Measurements from ENCODE around the gene TNNC1. TPM values are rescaled to one million over a fixed set of nuclear protein-coding genes. Genes with fewer than 3 reads are reported as not detected.

The TNNC1 gene
- total RNA-seq, 1 donor from 2014 or later, result 88.9 TPM

DNA sequence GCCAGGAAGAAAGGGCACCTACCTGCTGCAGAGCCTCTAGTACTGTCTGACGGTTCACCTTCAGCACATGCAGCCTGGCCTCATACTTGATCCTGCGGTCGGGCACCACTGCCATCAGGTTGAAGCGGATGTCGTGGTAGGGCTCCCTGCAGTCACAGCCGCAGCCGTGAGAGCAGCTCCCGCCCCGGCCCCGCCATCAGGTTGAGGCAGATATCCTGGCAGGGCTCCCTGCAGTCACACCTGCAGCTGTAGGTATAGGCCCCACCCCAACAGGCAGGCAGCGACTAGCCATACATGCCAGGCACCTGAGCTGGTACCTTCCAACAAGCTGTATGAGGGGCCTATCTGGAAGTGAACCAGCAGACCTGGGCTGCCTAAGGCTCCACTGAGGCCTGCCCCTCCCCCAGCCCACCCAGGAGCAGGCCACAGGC is 47.6 kb downstream of the TNNC1 start:
- TF ChIP-seq, protein P1, sequence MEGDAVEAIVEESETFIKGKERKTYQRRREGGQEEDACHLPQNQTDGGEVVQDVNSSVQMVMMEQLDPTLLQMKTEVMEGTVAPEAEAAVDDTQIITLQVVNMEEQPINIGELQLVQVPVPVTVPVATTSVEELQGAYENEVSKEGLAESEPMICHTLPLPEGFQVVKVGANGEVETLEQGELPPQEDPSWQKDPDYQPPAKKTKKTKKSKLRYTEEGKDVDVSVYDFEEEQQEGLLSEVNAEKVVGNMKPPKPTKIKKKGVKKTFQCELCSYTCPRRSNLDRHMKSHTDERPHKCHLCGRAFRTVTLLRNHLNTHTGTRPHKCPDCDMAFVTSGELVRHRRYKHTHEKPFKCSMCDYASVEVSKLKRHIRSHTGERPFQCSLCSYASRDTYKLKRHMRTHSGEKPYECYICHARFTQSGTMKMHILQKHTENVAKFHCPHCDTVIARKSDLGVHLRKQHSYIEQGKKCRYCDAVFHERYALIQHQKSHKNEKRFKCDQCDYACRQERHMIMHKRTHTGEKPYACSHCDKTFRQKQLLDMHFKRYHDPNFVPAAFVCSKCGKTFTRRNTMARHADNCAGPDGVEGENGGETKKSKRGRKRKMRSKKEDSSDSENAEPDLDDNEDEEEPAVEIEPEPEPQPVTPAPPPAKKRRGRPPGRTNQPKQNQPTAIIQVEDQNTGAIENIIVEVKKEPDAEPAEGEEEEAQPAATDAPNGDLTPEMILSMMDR (IDR thresholded peaks at IDR 0.05), result no peak
- no peaks in the 10 kb centered on the region for H3K9me3 ChIP-seq
- peaks cover 18% of the 10 kb centered on the region for H3K4me1 ChIP-seq
- H3K4me3 ChIP-seq, result no peak overlapping the region
- H3K36me3 ChIP-seq, result peaks cover 74% of the 10 kb centered on the region
- H3K27ac ChIP-seq, result no peak overlapping the region
- H3K27me3 ChIP-seq, result no peaks in the 10 kb centered on the region
- intact Hi-C loops (cut with DNase I), result no loop called here
- no peak for ATAC-seq
- DNase-seq, result peak; percentile 53

DNA sequence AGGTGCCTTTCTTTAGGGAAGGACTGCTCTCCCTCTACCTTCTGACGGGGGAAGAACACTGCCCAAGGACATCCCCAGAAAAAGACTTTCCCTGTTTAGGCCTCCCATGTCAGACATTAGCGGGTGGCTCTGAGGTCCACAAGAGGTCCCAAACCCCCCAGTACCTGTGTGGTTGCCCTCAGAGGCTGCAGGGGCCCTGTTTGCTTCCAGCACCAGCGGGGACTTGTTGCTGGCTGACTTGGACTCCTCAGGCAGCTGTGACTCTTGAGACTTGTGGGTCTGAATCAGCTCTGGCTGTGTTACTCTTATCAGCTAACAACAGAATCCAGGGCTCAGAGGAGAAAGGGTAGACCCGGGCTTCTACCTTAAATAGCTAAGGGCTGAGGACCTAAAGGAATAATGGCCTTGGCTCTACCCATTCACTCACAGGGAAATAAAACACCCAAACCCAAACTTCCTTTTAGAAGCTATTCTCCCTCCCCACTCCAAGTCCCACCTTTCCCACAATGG is 48.2 kb downstream of the TNNC1 start:
- intact Hi-C loops (cut with DNase I), result no loop called here

DNA sequence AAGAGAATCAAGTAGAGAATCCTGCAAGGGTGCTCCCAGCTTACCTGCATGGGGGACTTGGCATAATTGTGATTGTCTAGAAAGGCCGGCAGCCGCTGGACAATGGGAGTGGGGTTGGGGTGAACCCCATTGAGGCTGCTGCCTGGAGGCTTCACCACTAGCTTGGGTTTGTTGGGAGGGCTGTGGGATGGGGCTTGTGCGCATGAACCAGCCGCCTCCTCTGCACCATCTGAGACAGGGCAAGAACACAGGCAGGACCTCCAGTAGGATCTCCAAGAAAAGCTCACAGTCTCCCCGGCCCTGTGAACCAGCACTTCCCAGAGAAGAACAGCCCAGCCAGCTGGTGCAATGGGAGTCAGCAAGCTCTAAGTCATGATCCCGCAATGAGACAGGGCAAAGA is 48.8 kb downstream of the TNNC1 start:
- intact Hi-C loops (cut with DNase I), result no loop called here

More for the DNA sequence above, 48.2 kb downstream of the TNNC1 start:
- Histone ChIP-seq H3K27ac (no peak overlapping the region), H3K4me1 (peaks cover 18% of the 10 kb centered on the region), H3K4me3 (no peak overlapping the region), H3K36me3 (peaks cover 80% of the 10 kb centered on the region), H3K9me3 (no peaks in the 10 kb centered on the region), H3K27me3 (no peaks in the 10 kb centered on the region)
- DNase-seq (peak; percentile 27), ATAC-seq (no peak)
- TF ChIP-seq, protein P1 (IDR thresholded peaks at IDR 0.05), result no peak

DNA sequence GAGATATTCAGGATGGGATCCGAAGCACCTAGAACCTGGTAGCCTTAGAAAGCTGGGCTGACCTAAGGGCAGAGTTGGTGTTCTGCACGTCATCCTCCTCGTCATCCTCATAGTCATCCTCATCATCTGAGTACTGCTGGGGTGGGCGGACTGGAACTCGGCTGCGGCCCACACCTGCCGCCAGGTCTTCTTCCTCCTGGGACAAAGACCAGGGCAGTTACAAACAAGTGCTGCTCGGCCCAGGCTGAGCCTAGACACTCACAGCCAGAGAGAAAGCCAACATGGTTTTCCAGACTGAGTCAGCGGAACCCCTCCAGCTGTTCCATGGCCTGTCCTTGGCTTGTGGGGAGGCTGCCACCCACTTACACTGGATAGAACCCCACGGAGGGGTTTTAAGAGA is 49.5 kb downstream of the TNNC1 start:
- ATAC-seq (no peak), DNase-seq (peak; percentile 42)
- TF ChIP-seq, protein P1 (IDR thresholded peaks at IDR 0.05), result no peak
- Histone ChIP-seq H3K27me3 (no peaks in the 10 kb centered on the region), H3K9me3 (no peaks in the 10 kb centered on the region), H3K4me3 (no peak overlapping the region), H3K36me3 (peaks cover 80% of the 10 kb centered on the region), H3K27ac (no peak overlapping the region), H3K4me1 (peaks cover 18% of the 10 kb centered on the region)
- intact Hi-C loops (cut with DNase I), result no loop called here

More for the DNA sequence above, 48.8 kb downstream of the TNNC1 start:
- Histone ChIP-seq H3K4me1 (peaks cover 18% of the 10 kb centered on the region), H3K4me3 (no peak overlapping the region), H3K9me3 (no peaks in the 10 kb centered on the region), H3K27me3 (no peaks in the 10 kb centered on the region), H3K36me3 (peaks cover 80% of the 10 kb centered on the region), H3K27ac (no peak overlapping the region)
- TF ChIP-seq, protein P1 (IDR thresholded peaks at IDR 0.05), result no peak
- peak; percentile 59 for DNase-seq
- no peak for ATAC-seq

DNA sequence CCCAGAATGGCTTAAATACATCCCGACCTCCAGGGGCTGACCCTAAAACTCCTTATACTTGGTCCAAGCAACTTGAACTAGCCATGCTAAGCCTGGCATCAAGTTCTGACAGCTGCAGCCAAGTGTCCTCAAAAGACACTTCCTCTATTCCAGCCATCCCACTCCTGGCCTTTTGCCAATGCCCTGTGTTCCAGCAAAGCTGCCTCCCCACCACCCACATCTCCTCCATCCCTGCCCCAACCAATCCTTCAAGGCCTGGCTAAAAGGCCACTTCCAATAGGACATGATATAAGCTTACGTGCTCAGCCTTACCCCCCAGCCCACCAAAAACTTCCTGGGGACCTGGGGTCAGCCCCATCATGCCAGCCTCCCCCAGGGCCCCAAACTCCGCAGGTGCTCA is 49.9 kb downstream of the TNNC1 start:
- H3K9me3 ChIP-seq, result no peaks in the 10 kb centered on the region
- intact Hi-C loops (cut with DNase I), result no loop called here
- H3K36me3 ChIP-seq, result peaks cover 80% of the 10 kb centered on the region
- peak; percentile 61 for DNase-seq
- H3K27ac ChIP-seq, result no peak overlapping the region
- TF ChIP-seq, protein P1 (IDR thresholded peaks at IDR 0.05), result no peak
- peaks cover 13% of the 10 kb centered on the region for H3K4me1 ChIP-seq
- ATAC-seq, result no peak
- H3K4me3 ChIP-seq, result no peak overlapping the region
- no peaks in the 10 kb centered on the region for H3K27me3 ChIP-seq

All from upper lobe of right lung (tissue), 1 donor.